ENCODE results near the gene C1orf35.

DNA sequence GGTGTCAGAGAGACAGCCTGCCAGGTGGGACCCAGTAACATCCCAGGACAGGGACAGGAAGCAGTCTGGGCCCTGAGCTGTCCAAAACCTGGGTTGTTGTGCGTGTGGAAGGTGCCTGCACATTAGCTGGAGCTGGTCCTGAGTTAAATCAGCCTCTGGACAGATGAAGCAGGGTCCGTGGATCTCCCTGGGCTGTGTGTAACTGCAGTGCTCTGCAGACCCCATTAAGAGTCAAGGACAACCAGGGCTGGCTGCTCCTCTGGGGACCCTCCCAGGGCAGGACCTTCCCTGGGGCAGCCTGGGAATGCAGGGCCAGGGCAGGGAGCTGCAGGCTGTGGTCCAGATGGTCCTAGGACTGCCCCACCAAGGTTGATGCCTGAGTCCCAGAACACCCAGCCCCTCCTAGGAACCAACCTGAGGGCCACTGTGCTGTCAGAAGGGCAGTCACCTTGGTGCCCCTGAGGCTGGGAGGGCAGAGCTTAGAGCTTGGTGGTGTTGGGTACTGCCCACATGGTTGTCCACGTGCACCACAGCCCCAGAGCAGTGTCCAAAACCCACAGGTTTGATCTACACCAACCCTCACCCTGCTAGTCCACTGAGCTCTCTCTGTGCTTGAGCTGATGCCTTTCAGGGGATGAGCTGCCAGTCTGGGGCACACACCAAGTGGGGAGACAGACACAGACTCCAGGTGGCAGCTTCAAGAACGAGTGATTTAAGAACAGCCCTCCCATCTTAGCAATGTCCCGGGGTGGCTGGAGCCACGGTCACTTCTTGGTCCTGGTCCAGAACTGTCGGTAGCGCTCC, 3.1 kb upstream of the C1orf35 start:
- TF ChIP-seq EZH2phosphoT487 (IDR thresholded peaks at IDR 0.05; ENCODE audit: low read length) (no peak), EZH2 (optimal IDR thresholded peaks at IDR 0.05; ENCODE audit: low read depth, low read length) (no peak)
- TF ChIP-seq, protein P1, sequence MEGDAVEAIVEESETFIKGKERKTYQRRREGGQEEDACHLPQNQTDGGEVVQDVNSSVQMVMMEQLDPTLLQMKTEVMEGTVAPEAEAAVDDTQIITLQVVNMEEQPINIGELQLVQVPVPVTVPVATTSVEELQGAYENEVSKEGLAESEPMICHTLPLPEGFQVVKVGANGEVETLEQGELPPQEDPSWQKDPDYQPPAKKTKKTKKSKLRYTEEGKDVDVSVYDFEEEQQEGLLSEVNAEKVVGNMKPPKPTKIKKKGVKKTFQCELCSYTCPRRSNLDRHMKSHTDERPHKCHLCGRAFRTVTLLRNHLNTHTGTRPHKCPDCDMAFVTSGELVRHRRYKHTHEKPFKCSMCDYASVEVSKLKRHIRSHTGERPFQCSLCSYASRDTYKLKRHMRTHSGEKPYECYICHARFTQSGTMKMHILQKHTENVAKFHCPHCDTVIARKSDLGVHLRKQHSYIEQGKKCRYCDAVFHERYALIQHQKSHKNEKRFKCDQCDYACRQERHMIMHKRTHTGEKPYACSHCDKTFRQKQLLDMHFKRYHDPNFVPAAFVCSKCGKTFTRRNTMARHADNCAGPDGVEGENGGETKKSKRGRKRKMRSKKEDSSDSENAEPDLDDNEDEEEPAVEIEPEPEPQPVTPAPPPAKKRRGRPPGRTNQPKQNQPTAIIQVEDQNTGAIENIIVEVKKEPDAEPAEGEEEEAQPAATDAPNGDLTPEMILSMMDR (IDR thresholded peaks at IDR 0.05; ENCODE audit: low read length), result no peak
